G401.6 (cell line): Measurements from ENCODE around the gene PPIE.
"Not testable (repeated sequence)": the region's sequence is repeated elsewhere in the genome, so short reads cannot be mapped to it uniquely, and the experiment has no call there.

Experiments
- FAIRE-seq: peaks from 2 replicates; lab custom pipeline; 2012; peaks lifted over from hg19 to GRCh38; lab: Jason Lieb, UNC

The PPIE gene

DNA sequence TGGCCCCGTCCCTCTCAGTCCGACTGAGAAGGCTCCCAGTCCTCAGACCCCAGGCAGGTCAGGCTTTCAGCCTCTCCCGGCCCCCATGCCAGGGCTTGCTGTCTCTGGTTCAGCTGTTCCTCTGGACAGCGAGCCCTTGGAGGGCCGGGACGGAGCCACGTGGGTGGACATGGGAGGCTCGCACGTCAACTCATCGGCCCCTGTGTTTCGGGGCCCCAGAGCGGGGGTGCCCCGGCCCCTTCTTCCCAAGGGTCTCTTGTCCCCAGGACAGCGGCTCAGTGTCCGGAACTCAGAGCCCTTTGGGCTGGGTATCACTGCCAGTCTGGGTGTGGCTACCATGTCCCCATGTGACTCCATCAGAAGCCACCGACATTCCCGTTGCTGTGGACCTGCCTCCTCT, 39.2 kb downstream of the PPIE start:
- FAIRE-seq = not testable (repeated sequence)

DNA sequence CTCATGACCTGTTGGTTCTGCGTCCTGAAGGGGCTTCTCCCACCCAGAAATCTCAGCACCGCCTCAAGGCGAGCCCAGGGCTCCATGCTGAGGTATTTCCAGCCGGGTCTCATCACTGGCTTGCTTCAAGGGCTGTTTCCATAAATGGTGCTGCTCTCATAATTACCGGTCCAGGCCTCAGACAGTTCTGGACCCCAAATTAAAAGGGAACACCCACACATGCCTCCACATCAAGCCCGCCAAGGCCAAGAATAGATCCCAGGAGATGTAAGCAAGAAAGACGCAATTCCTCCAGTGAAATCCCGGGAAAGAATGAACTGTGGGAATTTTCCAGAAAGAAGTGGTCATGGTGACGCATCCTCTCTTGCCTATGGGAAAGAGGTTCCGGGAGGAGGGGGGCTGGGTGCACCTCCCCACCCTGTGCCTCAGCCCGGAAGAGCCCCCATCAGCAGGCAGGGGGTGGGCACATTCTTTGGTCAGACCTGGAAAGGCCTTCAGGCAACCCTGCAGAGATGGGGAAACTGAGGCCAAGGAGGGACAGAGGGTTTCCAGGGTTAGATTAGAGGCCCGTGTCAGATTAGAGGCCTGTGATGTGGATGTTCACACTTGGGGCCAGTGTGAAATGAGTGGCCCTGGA, 39.9 kb downstream of the PPIE start:
- not testable (repeated sequence) for FAIRE-seq

DNA sequence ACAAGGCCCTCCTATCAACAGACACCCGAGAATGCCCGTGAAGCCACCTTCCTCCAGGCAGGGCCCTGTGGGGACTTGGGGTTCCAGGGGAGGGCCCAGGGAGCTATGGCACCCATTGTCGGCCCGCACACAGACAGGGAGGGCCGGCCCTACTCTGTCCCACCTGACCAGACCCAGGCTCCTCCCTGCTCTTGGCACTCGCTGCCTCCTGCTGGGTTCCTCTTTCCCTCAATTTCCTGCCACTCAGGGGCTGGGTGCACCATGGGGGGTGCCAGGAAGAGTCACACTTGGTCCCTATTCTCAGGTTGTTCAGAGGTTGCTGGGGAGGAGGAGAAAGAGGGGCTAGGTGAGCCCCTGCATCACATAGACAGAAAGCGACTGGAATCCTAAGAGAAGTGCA, 40.5 kb downstream of the PPIE start:
- no peak for FAIRE-seq

DNA sequence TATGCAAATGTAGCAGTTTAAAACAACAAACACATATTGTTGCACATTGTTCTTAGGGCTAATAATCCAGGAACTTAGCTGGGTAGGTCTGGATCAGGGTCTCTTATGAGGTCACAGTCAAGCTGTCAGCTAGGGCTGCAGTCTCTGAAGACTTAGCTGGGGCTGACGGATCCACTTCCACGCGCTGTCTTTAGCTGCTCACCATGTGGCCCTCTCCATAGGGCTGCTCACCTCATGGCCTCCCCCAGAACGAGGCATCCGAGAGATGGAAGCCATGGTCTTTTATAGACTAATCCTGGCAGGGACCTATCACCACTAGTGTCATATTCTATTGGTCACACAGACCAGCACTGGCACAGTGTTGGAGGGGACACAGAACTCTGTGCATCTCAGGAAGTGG, 41.1 kb downstream of the PPIE start:
- FAIRE-seq = no peak

DNA sequence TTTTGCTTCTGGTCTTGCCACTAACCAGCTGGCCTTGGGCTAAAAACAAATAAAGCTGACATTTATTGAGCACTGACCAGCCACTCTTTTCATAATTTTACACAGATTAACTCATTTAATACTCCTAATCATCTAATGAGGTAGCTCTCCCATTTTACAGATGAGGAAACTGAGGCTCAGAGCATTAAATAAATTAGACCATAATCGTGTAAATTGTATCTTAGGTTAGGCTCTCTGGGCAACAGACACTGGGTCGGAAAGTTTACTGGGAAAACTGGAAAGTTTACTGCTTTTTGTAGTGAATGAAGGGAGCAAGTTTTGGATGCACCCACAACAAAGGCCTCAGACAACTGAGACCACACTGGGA, 42.6 kb downstream of the PPIE start:
- no peak for FAIRE-seq

DNA sequence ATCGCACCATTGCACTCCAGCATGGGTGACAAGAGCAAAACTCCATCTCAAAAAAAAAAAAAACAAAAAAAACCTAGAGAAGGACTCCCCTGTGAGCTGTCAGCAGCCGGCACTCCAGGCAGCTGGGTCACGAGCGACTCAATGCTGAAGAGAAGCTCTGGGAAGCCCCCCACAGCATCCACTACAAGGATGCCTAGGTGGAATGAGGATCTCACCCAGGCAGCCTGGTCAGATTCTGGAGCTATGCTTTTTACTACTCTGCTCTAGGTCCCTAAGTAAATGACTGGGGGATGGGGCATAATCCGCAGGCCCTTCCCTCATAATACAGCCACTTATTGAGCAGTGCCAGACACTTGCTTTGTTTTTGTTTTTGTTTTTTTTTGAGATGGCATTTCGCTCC, 43.4 kb downstream of the PPIE start:
- FAIRE-seq = no peak

DNA sequence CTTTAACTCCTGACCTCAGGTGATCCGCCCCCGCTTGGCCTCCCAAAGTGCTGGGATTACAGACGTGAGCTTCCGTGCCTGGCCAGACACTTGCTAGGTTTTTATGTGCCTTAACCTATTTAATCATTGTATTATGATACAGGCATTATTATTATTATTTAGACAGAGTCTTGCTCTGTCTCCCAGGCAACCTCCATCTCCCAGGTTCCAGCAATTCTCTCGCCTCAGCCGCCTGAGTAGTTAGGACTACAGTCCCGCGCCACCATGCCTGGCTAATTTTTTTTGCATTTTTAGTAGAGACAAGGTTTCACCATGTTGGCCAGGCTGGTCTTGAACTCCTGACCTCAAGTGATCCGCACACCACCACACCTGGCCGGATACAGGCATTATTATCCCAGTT, 44.0 kb downstream of the PPIE start:
- FAIRE-seq = not testable (repeated sequence)

DNA sequence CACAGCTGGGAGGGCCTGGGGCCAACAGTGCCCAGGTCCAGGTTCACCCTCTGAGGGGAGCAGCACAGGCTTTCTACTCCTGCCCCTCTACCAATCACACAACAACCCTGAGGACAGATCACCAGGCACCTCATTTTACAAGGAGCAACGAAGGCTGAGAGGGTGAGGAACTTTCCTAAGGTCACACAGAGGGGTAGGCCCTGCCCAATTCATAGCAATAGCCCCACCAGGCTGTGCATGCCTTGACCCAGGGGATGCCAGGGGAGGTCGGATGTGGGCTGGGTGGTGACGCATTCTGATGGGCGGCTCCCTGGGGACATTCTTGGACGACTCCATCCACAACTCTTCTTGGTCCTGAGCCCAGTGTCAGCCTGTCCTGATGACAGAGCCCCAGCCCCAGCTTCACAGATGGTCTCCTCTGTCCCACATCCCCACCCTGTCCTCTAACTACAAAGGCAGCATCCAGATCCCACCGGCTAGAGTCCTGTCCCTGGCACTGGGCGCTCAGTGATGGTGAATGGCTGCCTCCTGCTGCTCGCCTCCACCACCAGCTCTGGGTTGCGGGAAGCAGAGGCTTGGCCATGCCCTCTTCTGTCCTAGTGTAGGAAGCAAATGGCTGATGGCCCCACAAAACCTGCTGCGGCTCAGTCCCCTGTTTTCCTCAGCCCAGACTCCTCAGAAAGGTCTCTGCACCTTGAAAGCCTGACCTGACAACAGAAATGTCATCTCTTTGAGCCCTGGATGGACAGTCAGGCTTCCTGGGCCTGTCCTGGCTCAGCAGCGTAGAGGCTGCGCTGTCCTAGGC, 47.8 kb downstream of the PPIE start:
- not testable (repeated sequence) for FAIRE-seq

DNA sequence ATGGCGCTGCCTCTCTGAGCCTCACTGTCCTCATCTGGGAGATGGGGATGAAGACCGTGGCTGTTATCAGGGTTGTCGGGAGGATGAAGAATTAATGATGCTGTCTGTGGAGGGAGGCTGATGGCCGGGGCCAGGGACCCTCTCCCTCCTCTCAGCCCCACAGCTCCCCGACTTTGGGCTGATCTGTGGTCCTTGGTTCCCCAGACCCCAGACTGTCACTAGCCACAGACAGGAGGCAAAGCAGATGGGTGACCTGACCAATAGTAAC, 48.4 kb downstream of the PPIE start:
- not testable (repeated sequence) for FAIRE-seq

DNA sequence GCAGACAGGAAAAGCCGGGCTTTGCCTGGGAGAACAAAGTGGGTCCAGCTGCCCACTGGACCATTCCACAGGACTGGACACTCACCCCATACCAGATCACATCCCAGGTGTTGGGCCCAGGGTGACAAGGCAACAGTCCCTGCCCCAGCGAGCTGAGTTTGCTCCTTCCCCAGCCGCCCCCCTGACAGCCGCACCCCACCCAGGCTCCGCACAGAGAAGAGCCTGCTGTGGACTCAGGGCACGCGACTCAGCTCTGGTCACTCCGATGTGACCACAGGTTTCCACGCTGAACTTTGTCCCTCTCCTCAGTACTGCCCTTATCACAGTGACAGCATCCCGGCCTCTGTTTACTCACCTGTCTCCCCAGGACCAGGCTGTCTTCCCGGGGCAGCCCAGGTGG, 48.8 kb downstream of the PPIE start:
- no peak for FAIRE-seq

DNA sequence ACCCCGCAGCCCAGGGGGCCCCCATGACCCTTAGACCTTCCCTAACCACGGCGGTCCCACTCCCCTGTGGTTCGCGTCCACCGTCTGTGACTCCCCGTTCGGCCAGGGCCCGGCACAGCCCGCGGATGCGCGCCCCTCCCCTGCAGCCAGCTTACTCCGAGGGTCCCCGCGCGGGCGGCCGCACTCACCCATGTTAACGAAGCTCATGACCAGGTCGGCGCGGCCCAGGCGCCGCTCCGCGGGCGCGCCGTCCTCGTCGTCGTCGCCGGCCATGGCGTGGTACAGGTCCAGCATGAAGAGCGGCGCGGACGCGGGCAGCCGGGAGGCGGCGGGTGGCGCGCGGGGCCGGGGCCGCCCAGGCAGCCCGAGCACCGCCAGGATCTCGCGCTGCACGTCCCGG, 49.3 kb downstream of the PPIE start:
- not testable (repeated sequence) for FAIRE-seq

DNA sequence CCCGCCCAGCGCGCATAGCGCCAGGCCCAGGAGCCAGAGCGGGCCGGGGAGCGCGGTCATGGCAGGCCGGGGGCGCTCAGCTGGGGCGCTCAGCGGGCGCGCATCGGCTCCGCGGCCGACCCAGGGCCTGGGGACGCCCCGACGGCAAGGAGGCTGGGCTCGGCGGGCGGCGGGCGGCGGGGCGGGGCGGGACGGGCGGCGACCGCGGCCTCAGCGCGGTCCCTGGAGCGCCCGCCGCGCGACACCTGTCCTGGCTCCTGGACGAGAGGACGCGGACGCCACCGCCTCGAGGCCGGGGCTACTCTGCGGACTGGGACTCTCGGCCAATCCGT, 49.7 kb downstream of the PPIE start:
- no peak for FAIRE-seq

DNA sequence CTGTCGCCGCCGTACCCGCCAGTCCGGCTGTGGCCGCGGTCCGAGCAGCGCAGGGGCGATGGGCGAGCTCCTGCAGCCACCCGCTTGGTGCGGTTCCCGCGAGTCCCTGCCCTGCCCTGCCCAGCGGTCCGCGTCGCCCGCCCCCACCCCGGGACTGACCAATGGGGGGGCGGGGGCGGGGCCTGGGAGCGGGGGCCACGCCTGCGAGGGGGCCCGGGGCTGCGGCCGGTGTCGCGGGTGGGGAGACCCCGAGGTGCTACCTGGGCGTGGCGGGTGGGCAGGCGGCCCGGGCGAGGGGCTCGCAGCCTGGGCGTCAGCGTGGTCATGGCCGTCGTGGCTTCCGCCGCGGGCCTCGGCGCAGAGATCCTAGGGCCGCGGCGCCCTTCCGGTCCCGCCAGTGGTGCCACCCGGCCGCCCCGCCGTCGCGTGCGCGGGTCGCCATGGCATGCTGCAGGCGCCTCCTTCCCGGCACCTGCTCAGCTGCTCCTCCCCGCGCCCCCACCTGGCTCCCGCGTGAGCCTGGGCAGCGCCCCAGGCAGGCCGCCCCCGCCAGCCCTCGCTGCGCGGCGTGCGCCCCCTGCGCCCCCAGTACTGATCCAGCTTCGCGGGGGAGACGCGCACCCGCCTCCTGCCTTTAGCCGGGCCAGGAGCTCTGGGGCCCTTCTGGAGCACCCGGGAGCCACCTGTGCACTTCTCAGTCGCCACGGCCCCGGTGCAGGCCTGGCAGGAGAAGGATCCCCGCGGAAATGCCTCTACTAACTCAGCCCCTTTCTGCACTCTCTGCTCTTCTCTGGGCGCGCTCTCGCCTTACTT, 50.3 kb downstream of the PPIE start, which contains the start of gene BMP8B:
BMP8B (minus strand) TSS at position 108 of the 813 bp plus-strand sequence. CDS start 380 bp downstream, outside the sequence.
- FAIRE-seq = no peak

DNA sequence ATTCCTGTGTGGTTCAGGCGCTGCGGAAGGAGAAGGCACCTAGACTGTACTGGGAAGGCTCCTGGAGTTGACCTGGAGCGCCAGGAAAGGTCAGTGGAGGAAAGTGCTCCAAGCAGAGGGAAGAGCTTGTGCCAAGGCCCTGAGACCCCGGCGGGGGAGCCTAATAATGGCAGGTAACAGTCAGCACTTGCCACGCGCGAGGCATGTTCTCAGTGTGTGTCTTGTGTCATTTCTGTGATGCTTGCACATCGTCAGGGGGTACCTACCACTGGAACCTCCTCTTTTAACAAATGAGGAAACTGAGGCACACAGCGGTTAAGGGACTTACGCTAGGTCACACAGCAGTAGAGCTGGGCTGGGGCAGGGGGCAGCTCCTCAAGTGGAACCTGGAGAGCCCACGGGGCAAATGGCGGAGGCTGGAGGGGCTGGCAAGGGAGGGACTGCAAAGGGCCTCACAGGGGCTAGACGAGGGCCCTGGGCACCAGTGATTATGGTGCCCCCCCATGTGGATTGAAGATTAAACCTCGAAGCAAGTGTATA, 51.0 kb downstream of the PPIE start:
- FAIRE-seq = no peak

DNA sequence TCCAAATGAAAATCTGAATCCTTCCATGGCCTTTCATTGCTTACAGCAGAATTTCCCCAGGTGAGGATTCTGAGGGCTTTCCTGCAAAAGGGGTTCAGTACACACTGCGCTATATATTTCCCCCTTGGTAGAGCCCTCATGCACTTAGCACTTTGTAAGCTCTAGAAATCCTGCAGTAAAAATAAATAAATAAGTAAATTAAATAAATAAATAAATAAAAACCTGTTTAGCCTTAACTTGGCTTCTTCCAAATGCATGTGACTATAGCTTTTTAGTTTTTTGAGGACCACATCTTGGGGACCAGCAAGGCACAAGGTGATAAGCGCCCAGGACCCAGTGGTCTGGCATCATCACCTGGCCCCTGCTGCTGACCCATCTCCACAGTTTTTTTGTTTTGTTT, 53.2 kb downstream of the PPIE start:
- FAIRE-seq = no peak

DNA sequence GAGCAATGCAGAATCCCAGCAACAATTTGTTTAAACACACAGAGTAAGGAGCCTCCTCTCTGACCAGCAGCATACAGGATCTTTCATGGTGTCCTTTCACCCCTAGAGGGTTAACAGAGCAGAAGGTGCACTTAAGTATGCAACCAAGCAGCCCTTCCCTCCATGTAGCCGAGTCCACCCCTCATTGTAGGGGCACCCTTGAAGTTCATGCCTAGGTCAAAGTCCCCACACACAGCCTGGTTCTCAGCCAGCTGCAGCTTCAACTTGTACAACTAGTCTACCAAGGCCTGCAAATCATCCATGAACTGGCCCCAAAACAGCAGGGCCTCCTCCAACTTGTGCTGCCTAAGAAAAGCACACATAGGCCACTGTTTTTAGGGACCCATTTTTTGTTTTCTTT, 57.0 kb downstream of the PPIE start:
- FAIRE-seq = no peak

DNA sequence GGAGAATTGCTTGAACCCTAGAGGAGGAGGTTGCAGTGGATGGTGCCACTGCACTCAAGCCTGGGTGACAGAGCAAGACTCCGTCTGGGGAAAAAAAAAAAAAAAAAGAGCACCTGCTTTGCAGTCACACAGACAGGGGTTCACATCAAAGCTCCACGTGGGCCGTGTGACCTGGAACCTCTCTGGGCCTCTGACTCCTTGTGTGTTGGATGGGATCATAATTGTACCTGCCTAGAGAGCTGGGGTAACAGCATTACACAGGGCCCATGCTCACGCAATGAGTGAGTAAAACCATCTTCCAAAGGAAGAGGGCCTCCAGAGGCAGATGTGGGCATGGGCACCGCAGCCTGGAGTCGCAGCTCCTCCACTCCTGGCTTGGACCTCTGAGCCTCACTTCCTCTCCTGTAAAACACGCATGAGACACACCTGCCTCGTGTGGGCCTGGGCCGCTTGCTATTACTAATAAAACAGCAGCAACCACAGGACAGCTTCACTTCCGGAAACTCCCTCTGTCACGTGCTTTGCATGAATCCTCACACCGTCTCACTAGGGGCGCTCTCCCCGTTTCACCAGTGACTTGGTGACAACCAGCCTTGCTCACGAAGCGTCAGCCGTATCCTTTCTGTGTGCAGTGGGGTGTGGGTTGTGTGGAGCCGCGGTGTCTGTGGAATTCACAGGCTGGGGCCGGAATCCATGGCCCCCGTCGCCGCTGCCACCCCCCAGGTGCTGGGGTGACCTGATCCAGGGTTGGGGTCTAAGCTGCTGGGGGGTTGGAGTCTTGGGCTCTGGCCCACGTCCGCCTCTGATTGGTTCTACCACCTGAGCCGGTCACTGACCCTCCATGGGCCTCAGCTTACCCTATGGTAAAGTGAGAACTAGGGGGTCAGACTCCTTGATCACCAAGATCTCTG, 60.4 kb downstream of the PPIE start:
- not testable (repeated sequence) for FAIRE-seq

DNA sequence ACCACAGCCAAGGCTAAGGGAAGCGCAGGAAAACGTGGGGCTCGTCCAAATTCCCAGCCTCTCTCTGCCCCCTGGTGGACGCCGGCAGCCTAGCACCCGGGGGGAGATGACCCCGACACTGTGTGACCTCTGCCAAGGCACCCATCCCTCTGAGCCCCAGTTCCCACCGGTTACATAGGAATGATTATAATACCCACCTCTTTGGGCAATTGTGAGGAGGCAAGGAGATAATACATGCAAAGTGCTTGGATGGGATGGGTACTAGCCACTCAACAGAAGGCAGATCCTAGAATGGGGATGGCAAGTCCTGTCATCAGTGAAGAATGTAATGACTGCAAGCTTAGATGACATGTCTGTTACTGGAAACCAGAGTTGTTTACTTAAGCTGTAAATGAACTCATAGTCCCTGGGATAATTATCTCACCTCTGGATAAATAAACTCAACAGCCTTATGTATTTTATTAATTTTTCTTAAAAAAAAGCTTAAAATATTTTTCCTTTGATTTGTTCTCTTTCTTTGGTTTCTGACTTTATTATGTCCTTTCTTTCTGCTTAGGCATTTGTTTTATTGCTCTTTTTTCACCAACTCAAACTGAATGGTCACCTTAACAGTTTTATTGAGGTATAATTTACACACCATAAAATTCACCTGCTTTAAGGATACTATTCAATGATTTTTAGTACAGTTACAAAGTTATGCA, 61.2 kb downstream of the PPIE start:
- no peak for FAIRE-seq

DNA sequence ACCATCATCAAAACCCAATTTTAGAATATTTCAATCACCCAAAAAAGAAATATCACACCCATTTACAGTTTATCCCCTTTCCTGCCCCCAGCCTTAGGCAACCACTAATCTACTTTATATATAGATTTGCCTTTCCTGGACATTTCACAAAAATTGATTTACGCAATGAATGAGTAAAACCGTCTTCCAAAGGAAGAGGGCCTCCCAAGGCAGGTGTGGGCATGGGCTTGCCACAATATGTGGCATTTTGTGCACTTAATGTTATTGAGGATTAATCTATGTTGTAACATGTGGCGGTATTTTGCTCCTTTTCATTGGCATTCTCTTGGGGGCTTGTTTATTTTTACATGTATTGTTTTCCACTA, 61.8 kb downstream of the PPIE start:
- no peak for FAIRE-seq

DNA sequence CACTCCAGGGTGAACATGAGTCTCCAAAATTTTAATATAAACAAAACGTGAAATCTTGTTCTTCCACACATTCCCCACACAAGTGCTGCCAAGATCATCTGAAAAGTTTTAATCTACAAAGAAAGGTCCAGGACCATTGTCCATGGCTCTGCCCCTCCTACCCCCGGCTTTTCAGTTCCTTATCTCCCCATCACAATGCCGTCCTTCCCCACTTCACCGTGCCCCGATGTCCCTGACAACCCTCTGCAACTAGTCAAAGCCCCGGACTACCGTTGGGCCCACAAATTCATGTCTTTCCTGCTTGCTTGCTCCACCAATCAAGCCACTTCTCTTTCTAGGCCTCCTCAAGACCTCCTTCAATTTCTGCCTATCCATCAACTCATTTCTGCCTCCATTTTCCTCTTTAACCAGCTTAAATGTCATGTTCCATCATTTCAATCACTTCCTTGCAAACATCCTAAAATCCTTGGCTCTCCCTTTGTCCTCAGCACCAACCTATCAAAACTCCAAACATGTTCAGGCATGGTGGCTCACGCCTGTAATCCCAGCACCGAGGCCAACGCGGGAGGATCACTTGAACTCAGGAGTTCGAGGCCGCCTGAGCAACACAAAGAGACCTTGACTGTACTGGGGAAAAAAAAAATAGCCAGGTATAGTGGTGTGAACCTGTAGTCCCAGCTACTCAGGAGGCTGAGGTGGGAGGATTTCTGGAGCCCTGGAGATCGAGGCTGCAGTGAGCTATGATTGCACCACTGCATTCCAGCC, 64.0 kb downstream of the PPIE start:
- FAIRE-seq = no peak

DNA sequence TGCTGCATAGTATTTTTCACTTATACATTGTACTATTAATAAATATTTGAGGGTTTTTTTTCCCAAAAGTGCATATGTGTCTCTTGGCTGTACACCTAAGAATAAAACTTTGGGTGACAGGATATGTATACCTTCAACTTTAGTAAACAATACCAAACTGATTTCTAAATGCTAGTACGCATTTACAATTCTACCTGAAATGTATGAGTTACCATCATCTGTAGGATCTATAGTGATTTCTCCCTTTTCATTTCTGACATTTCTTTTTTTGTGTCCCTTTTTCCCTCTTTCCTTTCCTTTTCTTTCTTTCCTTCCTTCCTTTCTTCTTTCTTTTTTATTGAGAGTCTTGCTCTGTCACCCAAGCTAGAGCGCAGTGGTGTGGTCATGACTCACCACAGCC, 66.7 kb downstream of the PPIE start:
- FAIRE-seq = no peak
